ENCODE measurements around the gene CD247. TPM values are rescaled to one million over a fixed set of nuclear protein-coding genes. Genes with fewer than 3 reads are reported as not detected.

The CD247 gene
- total RNA-seq, 1 donor, result not detected

- H3K4me3 ChIP-seq (ENCODE audit: low read depth, low read length), result no peak overlapping the region
- no peak for DNase-seq (ENCODE audit: low read depth)
- TF ChIP-seq, protein P1, sequence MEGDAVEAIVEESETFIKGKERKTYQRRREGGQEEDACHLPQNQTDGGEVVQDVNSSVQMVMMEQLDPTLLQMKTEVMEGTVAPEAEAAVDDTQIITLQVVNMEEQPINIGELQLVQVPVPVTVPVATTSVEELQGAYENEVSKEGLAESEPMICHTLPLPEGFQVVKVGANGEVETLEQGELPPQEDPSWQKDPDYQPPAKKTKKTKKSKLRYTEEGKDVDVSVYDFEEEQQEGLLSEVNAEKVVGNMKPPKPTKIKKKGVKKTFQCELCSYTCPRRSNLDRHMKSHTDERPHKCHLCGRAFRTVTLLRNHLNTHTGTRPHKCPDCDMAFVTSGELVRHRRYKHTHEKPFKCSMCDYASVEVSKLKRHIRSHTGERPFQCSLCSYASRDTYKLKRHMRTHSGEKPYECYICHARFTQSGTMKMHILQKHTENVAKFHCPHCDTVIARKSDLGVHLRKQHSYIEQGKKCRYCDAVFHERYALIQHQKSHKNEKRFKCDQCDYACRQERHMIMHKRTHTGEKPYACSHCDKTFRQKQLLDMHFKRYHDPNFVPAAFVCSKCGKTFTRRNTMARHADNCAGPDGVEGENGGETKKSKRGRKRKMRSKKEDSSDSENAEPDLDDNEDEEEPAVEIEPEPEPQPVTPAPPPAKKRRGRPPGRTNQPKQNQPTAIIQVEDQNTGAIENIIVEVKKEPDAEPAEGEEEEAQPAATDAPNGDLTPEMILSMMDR (IDR thresholded peaks at IDR 0.05; ENCODE audit: insufficient read depth, low read depth, low read length), result no peak
These were observed 45.4 kb downstream of the CD247 start for GRCh38 chr1:167472752-167473521.

DNA sequence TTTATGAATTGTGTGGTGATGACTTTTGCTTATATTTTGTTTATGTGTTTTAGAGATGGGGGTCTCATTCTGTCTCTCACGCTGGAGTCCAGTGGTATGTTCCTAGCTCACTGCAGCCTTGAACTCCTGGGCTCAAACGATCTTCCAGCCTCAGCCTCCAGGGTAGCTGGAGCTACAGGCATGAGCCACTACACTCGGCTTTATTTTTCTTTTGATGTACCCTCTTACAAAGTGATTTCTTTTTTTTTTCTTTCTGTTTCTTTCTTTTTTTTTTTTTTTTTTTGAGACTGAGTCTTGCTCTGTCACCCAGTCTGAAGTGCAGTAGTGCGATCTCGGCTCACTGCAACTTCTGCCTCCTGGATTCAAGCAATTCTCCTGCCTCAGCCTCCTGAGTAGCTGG is 46.8 kb downstream of the CD247 start:
- DNase-seq (ENCODE audit: low read depth), result no peak
- H3K4me3 ChIP-seq (ENCODE audit: low read depth, low read length), result no peak overlapping the region
- TF ChIP-seq, protein P1 (IDR thresholded peaks at IDR 0.05; ENCODE audit: insufficient read depth, low read depth, low read length), result no peak

GRCh38 chr1:167469280-167469965 is 48.9 kb downstream of the CD247 start:
- DNase-seq (ENCODE audit: low read depth), result no peak
- TF ChIP-seq, protein P1 (IDR thresholded peaks at IDR 0.05; ENCODE audit: insufficient read depth, low read depth, low read length), result no peak
- no peak overlapping the region for H3K4me3 ChIP-seq (ENCODE audit: low read depth, low read length)

DNA sequence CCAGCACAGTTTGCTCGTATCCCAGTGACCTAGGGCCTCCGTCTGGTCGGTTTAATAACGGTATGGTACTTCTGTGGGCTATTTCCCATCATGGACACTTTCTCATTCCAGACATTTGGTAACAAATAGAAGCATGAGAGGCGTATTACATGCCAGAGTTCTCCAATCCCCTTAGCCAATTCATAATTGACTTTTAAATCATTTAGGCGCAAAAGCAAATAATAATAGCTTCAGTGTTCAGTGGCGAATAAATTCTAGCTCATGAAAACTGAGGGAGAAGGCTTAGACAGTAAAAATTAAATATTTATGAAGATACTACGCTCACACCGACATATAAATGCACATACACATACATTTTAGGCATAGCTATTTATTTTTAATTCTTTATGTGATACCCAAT is 50.6 kb downstream of the CD247 start:
- TF ChIP-seq, protein P1 (IDR thresholded peaks at IDR 0.05; ENCODE audit: insufficient read depth, low read depth, low read length), result no peak
- DNase-seq (ENCODE audit: low read depth), result no peak
- H3K4me3 ChIP-seq (ENCODE audit: low read depth, low read length), result no peak overlapping the region

GRCh38 chr1:167467126-167467710 is 51.1 kb downstream of the CD247 start:
- TF ChIP-seq, protein P1 (IDR thresholded peaks at IDR 0.05; ENCODE audit: insufficient read depth, low read depth, low read length), result no peak
- DNase-seq (ENCODE audit: low read depth), result no peak
- no peak overlapping the region for H3K4me3 ChIP-seq (ENCODE audit: low read depth, low read length)

- TF ChIP-seq, protein P1 (IDR thresholded peaks at IDR 0.05; ENCODE audit: insufficient read depth, low read depth, low read length), result no peak
- no peak for DNase-seq (ENCODE audit: low read depth)
- no peak overlapping the region for H3K4me3 ChIP-seq (ENCODE audit: low read depth, low read length)
These were observed 52.6 kb downstream of the CD247 start for GRCh38 chr1:167465743-167466142.

Data from fibroblast of villous mesenchyme (primary cell).